Omental fat pad (tissue), 4 donors: Measurements from ENCODE around the gene SCAPER. TPM values are rescaled to one million over a fixed set of nuclear protein-coding genes. Genes with fewer than 3 reads are reported as not detected.

Experiments used
- ATAC-seq: fragments of 150-250 bp; one replicate; pipeline ENCODE4 v1.9.1; 2016; ENCODE audit warnings: mild to moderate bottlenecking, moderate library complexity; ENCODE audit not compliant: low FRiP score
- DNase-seq: peaks from one replicate; pipeline ENCODE4 v3.0.0-alpha.2; 2019; ENCODE audit warnings: low spot score
- total RNA-seq, 4 donors: library from RNA; depleted of rRNA; stranded (reverse); fragments of >200 nt; gene quantifications; one replicate each; pipeline ENCODE4 v1.1.0, GENCODE V29; 2016
- TF ChIP-seq, protein P1 (sequence below), 3 donors: fragments of 450-650 bp; IDR thresholded peaks; one replicate each; pipeline ENCODE4 v1.5.1; 2016 to 2017; ENCODE audit warnings: antibody characterized with exemption in 3 of 3, mild to moderate bottlenecking in 3 of 3, moderate library complexity in 2 of 3

The SCAPER gene
- total RNA-seq, 4 donors from 2014 or later = 11.2 to 33.4 (median 22.6) TPM

DNA sequence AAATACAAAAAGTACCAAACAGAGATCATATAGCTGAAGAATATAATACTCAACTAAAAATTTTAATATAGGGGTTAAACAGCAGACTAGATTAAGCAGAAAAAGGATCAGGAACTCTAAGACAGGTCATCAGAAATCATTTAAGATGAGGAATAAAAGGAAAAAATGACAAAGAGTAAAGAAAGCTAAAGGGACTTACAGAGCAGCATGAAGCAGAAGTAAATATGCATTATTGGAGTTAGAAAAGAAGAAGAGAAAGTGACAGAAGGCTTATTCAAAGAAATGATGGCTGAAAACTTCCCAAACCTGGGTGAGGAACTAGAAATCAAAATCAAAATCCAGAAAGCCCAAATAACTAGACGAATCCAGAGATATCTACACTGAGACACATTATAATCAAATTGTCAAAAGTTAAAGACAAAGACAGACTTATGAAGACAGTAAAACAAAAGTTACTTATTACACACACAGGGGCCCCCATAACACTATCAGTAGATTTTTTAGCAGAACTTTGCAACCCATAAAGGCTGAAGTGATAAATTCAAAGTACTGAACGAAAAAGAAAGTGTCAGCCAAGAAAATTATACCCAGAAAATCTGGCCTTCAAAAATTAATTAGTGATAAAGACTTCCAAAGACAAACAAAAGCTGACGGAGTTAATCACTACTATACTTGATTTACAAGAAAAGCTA lies 95.6 kb downstream of the SCAPER start:
- ATAC-seq (no peak), DNase-seq (no peak)
- TF ChIP-seq, protein P1, sequence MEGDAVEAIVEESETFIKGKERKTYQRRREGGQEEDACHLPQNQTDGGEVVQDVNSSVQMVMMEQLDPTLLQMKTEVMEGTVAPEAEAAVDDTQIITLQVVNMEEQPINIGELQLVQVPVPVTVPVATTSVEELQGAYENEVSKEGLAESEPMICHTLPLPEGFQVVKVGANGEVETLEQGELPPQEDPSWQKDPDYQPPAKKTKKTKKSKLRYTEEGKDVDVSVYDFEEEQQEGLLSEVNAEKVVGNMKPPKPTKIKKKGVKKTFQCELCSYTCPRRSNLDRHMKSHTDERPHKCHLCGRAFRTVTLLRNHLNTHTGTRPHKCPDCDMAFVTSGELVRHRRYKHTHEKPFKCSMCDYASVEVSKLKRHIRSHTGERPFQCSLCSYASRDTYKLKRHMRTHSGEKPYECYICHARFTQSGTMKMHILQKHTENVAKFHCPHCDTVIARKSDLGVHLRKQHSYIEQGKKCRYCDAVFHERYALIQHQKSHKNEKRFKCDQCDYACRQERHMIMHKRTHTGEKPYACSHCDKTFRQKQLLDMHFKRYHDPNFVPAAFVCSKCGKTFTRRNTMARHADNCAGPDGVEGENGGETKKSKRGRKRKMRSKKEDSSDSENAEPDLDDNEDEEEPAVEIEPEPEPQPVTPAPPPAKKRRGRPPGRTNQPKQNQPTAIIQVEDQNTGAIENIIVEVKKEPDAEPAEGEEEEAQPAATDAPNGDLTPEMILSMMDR (IDR thresholded peaks at IDR 0.05) = no peak

GRCh38 chr15:76803049-76803571 lies 102.0 kb downstream of the SCAPER start:
- ATAC-seq (no peak), DNase-seq (no peak)
- TF ChIP-seq, protein P1 (IDR thresholded peaks at IDR 0.05) = no peak

DNA sequence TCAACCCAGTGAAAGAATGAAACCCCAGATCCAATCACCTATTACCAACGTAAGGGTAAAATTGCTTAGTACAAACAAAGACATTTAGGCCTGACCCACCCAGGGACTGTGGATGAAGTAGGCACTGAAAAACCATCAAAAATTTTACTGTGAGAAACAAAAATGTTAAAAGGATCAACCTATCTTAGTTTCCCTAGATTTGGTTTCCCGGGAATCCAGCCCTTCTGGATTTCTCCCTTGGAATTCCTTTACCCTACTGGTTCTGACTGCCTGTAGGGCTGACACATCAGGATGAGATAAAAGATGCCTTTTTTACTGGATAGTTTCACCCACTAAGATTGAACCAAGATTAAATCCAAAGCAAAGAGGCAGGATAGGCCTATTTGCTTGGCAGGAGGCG lies 102.7 kb downstream of the SCAPER start:
- ATAC-seq (no peak), DNase-seq (no peak)
- TF ChIP-seq, protein P1 (IDR thresholded peaks at IDR 0.05) = no peak

DNA sequence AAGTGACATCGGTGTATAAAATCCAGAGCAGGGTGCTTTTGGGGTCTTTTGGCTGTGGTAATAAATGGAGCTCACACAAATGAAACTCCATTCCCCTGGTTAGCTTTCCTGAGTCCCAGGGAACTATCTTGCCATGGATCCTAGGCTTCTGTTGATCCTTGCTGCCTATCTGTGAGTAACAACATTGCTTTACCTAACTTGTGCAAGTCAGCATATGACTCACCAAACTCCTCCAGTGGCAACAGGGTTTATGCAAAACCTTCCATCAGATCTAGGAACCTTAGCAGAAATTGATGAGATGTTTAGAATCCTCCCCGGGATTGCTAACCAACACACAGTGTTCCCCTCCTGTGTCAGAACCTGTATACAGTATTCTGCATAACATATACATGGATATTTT lies 105.4 kb downstream of the SCAPER start:
- ATAC-seq (no peak), DNase-seq (no peak)
- TF ChIP-seq, protein P1 (IDR thresholded peaks at IDR 0.05) = no peak

- TF ChIP-seq, protein P1 (IDR thresholded peaks at IDR 0.05) = no peak
- ATAC-seq (no peak), DNase-seq (no peak)
These were observed 109.9 kb downstream of the SCAPER start for GRCh38 chr15:76795217-76795616.

GRCh38 chr15:76793162-76793561 lies 112.0 kb downstream of the SCAPER start:
- ATAC-seq = no peak

More at GRCh38 chr15:76793162-76793561, 112.0 kb downstream of the SCAPER start:
- TF ChIP-seq, protein P1 (IDR thresholded peaks at IDR 0.05) = no peak
- DNase-seq = no peak
